ENCODE measurements around the gene SOHLH1.

Gene SOHLH1

GRCh38 chr9:135655317-135655716 is 44.0 kb downstream of the SOHLH1 start:
- DNase-seq = no peak

- DNase-seq = no peak
Observed at GRCh38 chr9:135650408-135650807, 48.9 kb downstream of the SOHLH1 start.

GRCh38 chr9:135649508-135649907 is 49.8 kb downstream of the SOHLH1 start:
- no peak for DNase-seq

GRCh38 chr9:135648494-135649410 is 50.5 kb downstream of the SOHLH1 start:
- no peak for DNase-seq

GRCh38 chr9:135647884-135648283 is 51.4 kb downstream of the SOHLH1 start:
- DNase-seq = no peak

- no peak for DNase-seq
Observed at GRCh38 chr9:135644631-135645218, 54.6 kb downstream of the SOHLH1 start.

Data from stimulated activated CD4-positive, alpha-beta T cell treated with anti-CD3 and anti-CD28 coated beads, Interleukin-1b, Interleukin-23, amount 100 ng/mL, for 48 hours (primary cell).